GM19351 (cell line): ENCODE results near the gene PKNOX2.

ENCODE experiments used
- ATAC-seq: cut with Tn5 transposase; IDR thresholded peaks from one replicate; pipeline ENCODE4 v1.9.1; 2021; ENCODE audit warnings: mild to moderate bottlenecking, moderate library complexity; ENCODE audit not compliant: unreplicated experiment

PKNOX2 gene

GRCh38 chr11:125258291-125259032, 93.9 kb downstream of the PKNOX2 start:
- ATAC-seq: no peak

- ATAC-seq: no peak
Measured at GRCh38 chr11:125261588-125261987, 97.0 kb downstream of the PKNOX2 start.

- ATAC-seq: no peak
Measured at GRCh38 chr11:125262194-125262829, 97.8 kb downstream of the PKNOX2 start.

GRCh38 chr11:125262830-125263218, 98.3 kb downstream of the PKNOX2 start:
- ATAC-seq: no peak

- no peak for ATAC-seq
Measured at GRCh38 chr11:125263268-125263790, 98.8 kb downstream of the PKNOX2 start.

GRCh38 chr11:125264100-125265022, 99.8 kb downstream of the PKNOX2 start:
- ATAC-seq: peak; percentile 21

GRCh38 chr11:125267548-125267947, 103.0 kb downstream of the PKNOX2 start:
- ATAC-seq: no peak

GRCh38 chr11:125268611-125269010, 104.1 kb downstream of the PKNOX2 start:
- ATAC-seq: no peak

- ATAC-seq: no peak
Measured at GRCh38 chr11:125270106-125270505, 105.6 kb downstream of the PKNOX2 start.

GRCh38 chr11:125270711-125271110, 106.2 kb downstream of the PKNOX2 start:
- ATAC-seq: no peak

GRCh38 chr11:125271483-125272091, 107.0 kb downstream of the PKNOX2 start:
- no peak for ATAC-seq

GRCh38 chr11:125272092-125272491, 107.5 kb downstream of the PKNOX2 start:
- ATAC-seq: no peak

- ATAC-seq: no peak
Measured at GRCh38 chr11:125272821-125273220, 108.3 kb downstream of the PKNOX2 start.

GRCh38 chr11:125273519-125274000, 109.0 kb downstream of the PKNOX2 start:
- no peak for ATAC-seq

GRCh38 chr11:125274309-125274708, 109.8 kb downstream of the PKNOX2 start:
- no peak for ATAC-seq

GRCh38 chr11:125274774-125275173, 110.2 kb downstream of the PKNOX2 start:
- no peak for ATAC-seq

GRCh38 chr11:125275905-125276618, 111.5 kb downstream of the PKNOX2 start:
- no peak for ATAC-seq

- no peak for ATAC-seq
Measured at GRCh38 chr11:125276619-125276976, 112.0 kb downstream of the PKNOX2 start.

GRCh38 chr11:125279676-125280418, 115.3 kb downstream of the PKNOX2 start:
- ATAC-seq: no peak
